AG09309 (cell line): ENCODE measurements around the gene TTC28.

Experiments
- DNase-seq: peaks from one replicate; pipeline ENCODE4 v3.0.0-alpha.2; 2010; ENCODE audit warnings: low read depth
- H3K4me3 ChIP-seq: 2 replicates; pipeline ENCODE4 v1.5.1; 2011; ENCODE audit warnings: mild to moderate bottlenecking, low read depth, low read length, moderate library complexity; ENCODE audit not compliant: control insufficient read depth
- CTCF ChIP-seq: IDR thresholded peaks from 2 replicates; pipeline ENCODE4 v1.5.1; 2011; ENCODE audit warnings: mild to moderate bottlenecking, low read depth, low read length, inconsistent platforms; ENCODE audit not compliant: insufficient read depth, control insufficient read depth; ENCODE audit errors: missing control alignments

Gene TTC28

GRCh38 chr22:28118957-28119631 lies 560.5 kb downstream of the TTC28 start:
- H3K4me3 ChIP-seq: no peak overlapping the region
- no peak for DNase-seq
- TF ChIP-seq CTCF: no peak

GRCh38 chr22:28116219-28116673 lies 563.4 kb downstream of the TTC28 start:
- no peak overlapping the region for H3K4me3 ChIP-seq
- TF ChIP-seq CTCF: no peak
- DNase-seq: peak; percentile 67

- no peak overlapping the region for H3K4me3 ChIP-seq
- TF ChIP-seq CTCF: no peak
- DNase-seq: no peak
Measured at GRCh38 chr22:28115426-28115825, 564.2 kb downstream of the TTC28 start.

- DNase-seq: peak; percentile 20
- no peak overlapping the region for H3K4me3 ChIP-seq
- TF ChIP-seq CTCF: peak; percentile 39
Measured at GRCh38 chr22:28112548-28113043, 567.0 kb downstream of the TTC28 start.

- DNase-seq: no peak
- H3K4me3 ChIP-seq: no peak overlapping the region
- no peak for TF ChIP-seq CTCF
Measured at GRCh38 chr22:28112190-28112544, 567.5 kb downstream of the TTC28 start.

DNA sequence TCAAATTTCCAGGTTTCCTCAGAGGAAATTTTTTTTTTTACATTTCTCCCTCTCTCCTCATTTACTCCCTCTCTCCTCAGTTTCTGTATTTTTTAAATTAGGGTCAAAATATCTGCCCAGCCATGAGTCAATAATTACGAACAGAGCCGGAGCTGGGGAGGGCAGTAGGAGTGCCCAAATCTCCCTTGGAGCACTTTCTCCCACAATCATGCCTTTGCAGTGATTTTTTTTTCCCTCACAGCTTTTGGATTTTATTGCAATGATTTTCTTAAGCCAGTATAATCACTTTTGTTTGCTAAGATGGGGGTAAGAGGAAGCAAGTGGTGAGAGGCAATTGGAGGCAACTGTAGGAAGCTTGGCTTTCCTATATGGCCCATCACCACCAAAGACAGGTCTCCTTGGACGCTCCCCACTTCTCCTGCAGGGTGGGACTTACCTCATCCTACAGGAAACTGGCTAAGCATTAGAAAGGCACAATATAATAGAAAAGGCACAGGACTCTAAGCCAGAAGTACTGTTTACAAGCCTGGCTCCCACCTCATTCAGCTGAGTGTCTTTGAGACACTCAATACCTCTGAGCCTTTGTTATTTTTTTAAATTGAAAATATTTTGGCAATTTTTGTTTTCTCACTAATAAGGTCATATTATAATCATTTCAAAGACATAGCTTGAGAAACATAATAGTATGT lies 568.0 kb downstream of the TTC28 start:
- H3K4me3 ChIP-seq: no peak overlapping the region
- no peak for TF ChIP-seq CTCF
- peak; percentile 28 for DNase-seq
